Gastroesophageal sphincter (tissue), 3 donors: ENCODE data around the gene UBE4A.

Source experiments
- EP300 ChIP-seq: sonication (generic); formaldehyde crosslinking; IDR thresholded peaks from one replicate; pipeline ENCODE4 v1.6.1; 2017; ENCODE audit warnings: antibody characterized with exemption, mild to moderate bottlenecking
- POLR2A ChIP-seq, 2 donors: fragments of 450-650 bp; IDR thresholded peaks; one replicate each; pipeline ENCODE4 v1.6.1; 2017; ENCODE audit warnings: antibody characterized with exemption in 2 of 2, mild to moderate bottlenecking in 2 of 2, moderate library complexity in 1 of 2
- TF ChIP-seq, protein P1 (sequence below), 4 experiments: fragments of 200-600 bp in 2 of 4; fragments of 450-650 bp in 2 of 4; sonication (generic) in 1 of 4; IDR thresholded peaks; one replicate each; pipeline ENCODE4 v1.5.1; 2017 to 2019; ENCODE audit warnings: antibody characterized with exemption in 4 of 4, mild to moderate bottlenecking in 2 of 4, moderate library complexity in 2 of 4

DNA sequence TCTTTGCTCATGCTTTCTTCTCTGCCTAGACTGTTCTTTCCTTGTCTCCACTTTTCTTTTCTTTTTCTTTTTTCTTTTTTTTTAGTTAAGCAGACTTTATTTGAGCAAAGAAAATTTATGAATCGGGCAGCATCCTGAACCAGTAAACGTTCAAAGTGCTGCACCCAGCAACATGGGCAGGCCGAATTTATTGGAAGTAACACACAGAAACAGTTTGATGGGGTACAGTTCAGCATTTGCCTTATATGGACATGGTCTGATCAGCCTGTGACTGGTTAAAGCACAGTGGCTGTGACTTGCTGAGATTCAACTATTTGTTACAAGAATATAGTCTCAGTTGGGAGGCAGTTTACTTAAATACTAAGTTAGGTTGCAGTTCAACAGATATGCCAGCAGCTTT is 38.9 kb upstream of the UBE4A start:
- TF ChIP-seq EP300: no peak
- TF ChIP-seq, protein P1, sequence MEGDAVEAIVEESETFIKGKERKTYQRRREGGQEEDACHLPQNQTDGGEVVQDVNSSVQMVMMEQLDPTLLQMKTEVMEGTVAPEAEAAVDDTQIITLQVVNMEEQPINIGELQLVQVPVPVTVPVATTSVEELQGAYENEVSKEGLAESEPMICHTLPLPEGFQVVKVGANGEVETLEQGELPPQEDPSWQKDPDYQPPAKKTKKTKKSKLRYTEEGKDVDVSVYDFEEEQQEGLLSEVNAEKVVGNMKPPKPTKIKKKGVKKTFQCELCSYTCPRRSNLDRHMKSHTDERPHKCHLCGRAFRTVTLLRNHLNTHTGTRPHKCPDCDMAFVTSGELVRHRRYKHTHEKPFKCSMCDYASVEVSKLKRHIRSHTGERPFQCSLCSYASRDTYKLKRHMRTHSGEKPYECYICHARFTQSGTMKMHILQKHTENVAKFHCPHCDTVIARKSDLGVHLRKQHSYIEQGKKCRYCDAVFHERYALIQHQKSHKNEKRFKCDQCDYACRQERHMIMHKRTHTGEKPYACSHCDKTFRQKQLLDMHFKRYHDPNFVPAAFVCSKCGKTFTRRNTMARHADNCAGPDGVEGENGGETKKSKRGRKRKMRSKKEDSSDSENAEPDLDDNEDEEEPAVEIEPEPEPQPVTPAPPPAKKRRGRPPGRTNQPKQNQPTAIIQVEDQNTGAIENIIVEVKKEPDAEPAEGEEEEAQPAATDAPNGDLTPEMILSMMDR (IDR thresholded peaks at IDR 0.05): no peak
- TF ChIP-seq POLR2A (IDR thresholded peaks at IDR 0.05): no peak
